Tibial artery (tissue), 4 donors: ENCODE results near the gene ACOT11.
A peak's percentile ranks its signal among the peaks of the same experiment; 100 is the strongest.

ENCODE experiments used
- DNase-seq, 2 donors: peaks; one replicate each; pipeline ENCODE4 v3.0.0-alpha.2; 2019
- H3K27ac ChIP-seq, 2 donors: fragments of 200-600 bp; sonication (generic) in 1 of 2; 1 replicate in 1 of 2; 2 replicates in 1 of 2; pipeline ENCODE4 v1.5.1; 2018 to 2019; ENCODE audit warnings: mild to moderate bottlenecking in 1 of 2
- H3K27me3 ChIP-seq, 2 donors: fragments of 200-600 bp; sonication (generic) in 1 of 2; one replicate each; pipeline versions ENCODE4 v1.5.1 to v1.6.0; 2016 to 2019
- H3K36me3 ChIP-seq, 3 donors: fragments of 200-600 bp; sonication (generic) in 2 of 3; one replicate each; pipeline ENCODE4 v1.5.1; 2016 to 2019; ENCODE audit warnings: mild to moderate bottlenecking in 2 of 3
- H3K4me1 ChIP-seq, 4 donors: fragments of 200-600 bp; sonication (generic) in 2 of 4; 1 replicate in 3 of 4; 2 replicates in 1 of 4; pipeline ENCODE4 v1.5.1; 2016 to 2019
- H3K4me3 ChIP-seq, 2 donors: fragments of 200-600 bp; sonication (generic) in 1 of 2; 1 replicate in 1 of 2; 2 replicates in 1 of 2; pipeline ENCODE4 v1.5.1; 2018 to 2019; ENCODE audit warnings: mild to moderate bottlenecking in 2 of 2
- H3K9me3 ChIP-seq, 3 donors: fragments of 200-600 bp; sonication (generic) in 1 of 3; one replicate each; pipeline ENCODE4 v1.5.1; 2016 to 2019
- CTCF ChIP-seq, 2 experiments: fragments of 200-600 bp in 1 of 2; fragments of 450-650 bp in 1 of 2; IDR thresholded peaks; one replicate each; pipeline ENCODE4 v1.5.1; 2017 to 2019; ENCODE audit warnings: antibody characterized with exemption in 2 of 2, mild to moderate bottlenecking in 1 of 2, moderate library complexity in 1 of 2
- intact Hi-C: fragments of 100-400 bp; cut with DNase I; formaldehyde crosslinking; loops from one replicate; pipeline ENCODE4 v1.15.0; 2023; ENCODE audit warnings: low total_unique reads

ACOT11 gene

GRCh38 chr1:54570161-54570560, 22.1 kb downstream of the ACOT11 start:
- Histone ChIP-seq H3K27me3 (no peaks in the 10 kb centered on the region), H3K4me3 (no peak overlapping the region), H3K9me3 (no peaks in the 10 kb centered on the region), H3K27ac (peak overlapping the region in 1 of 2 donors; percentile 83), H3K4me1 (peaks cover 0 to 45% (median 20%) of the 10 kb centered on the region in 4 donors), H3K36me3 (no peaks in the 10 kb centered on the region)
- no peak for DNase-seq
- no peak for TF ChIP-seq CTCF (IDR thresholded peaks at IDR 0.05)
- intact Hi-C loops: no loop called here

GRCh38 chr1:54571326-54571725, 23.3 kb downstream of the ACOT11 start:
- intact Hi-C loops: no loop called here
- no peaks in the 10 kb centered on the region for H3K9me3 ChIP-seq
- peaks cover 0 to 45% (median 20%) of the 10 kb centered on the region in 4 donors for H3K4me1 ChIP-seq
- H3K4me3 ChIP-seq: no peak overlapping the region
- no peak for DNase-seq
- no peak for TF ChIP-seq CTCF (IDR thresholded peaks at IDR 0.05)
- no peaks in the 10 kb centered on the region for H3K27me3 ChIP-seq
- H3K27ac ChIP-seq: peak overlapping the region in 1 of 2 donors; percentile 83
- no peaks in the 10 kb centered on the region for H3K36me3 ChIP-seq

- TF ChIP-seq CTCF (IDR thresholded peaks at IDR 0.05): no peak
- no peak overlapping the region for H3K4me3 ChIP-seq
- H3K27ac ChIP-seq: peak overlapping the region; percentile 50 to 83
- no peaks in the 10 kb centered on the region for H3K27me3 ChIP-seq
- H3K36me3 ChIP-seq: no peaks in the 10 kb centered on the region
- H3K9me3 ChIP-seq: no peaks in the 10 kb centered on the region
- peaks cover 0 to 47% (median 20%) of the 10 kb centered on the region in 4 donors for H3K4me1 ChIP-seq
- DNase-seq: no peak
- intact Hi-C loops: no loop called here
Measured at GRCh38 chr1:54571803-54572541, 23.9 kb downstream of the ACOT11 start.

GRCh38 chr1:54572542-54572850, 24.5 kb downstream of the ACOT11 start:
- Histone ChIP-seq H3K4me3 (no peak overlapping the region), H3K27ac (peak overlapping the region; percentile 50 to 83), H3K4me1 (peaks cover 0 to 51% (median 20%) of the 10 kb centered on the region in 4 donors), H3K27me3 (no peaks in the 10 kb centered on the region), H3K36me3 (no peaks in the 10 kb centered on the region), H3K9me3 (no peaks in the 10 kb centered on the region)
- no peak for DNase-seq
- TF ChIP-seq CTCF (IDR thresholded peaks at IDR 0.05): no peak
- intact Hi-C loops: no loop called here

GRCh38 chr1:54574158-54574778, 26.2 kb downstream of the ACOT11 start:
- intact Hi-C loops: no loop called here
- H3K9me3 ChIP-seq: no peaks in the 10 kb centered on the region
- TF ChIP-seq CTCF (IDR thresholded peaks at IDR 0.05): no peak
- H3K36me3 ChIP-seq: no peaks in the 10 kb centered on the region
- DNase-seq: no peak
- H3K4me1 ChIP-seq: peaks cover 0 to 60% (median 27%) of the 10 kb centered on the region in 4 donors
- no peak overlapping the region for H3K4me3 ChIP-seq
- no peak overlapping the region for H3K27ac ChIP-seq
- no peaks in the 10 kb centered on the region for H3K27me3 ChIP-seq
